Effector memory CD8-positive, alpha-beta T cell (primary cell): ENCODE results near the gene RAB25.
A peak's percentile ranks its signal among the peaks of the same experiment; 100 is the strongest.

Experiments
- ATAC-seq: fragments of 150-1000 bp; cut with Tn5 transposase; replicated peaks from 2 replicates; pipeline ENCODE4 v1.10.0; 2021; ENCODE audit warnings: mild to moderate bottlenecking, moderate library complexity
- DNase-seq, 3 experiments: peaks; one replicate each; pipeline ENCODE4 v3.0.0; 2021
- H3K27ac Mint-ChIP-seq, 2 donors: one replicate each; pipeline ENCODE4 v1.8.0; 2022; ENCODE audit warnings: mild to moderate bottlenecking in 2 of 2, mixed read lengths in 2 of 2, moderate library complexity in 2 of 2
- H3K27me3 Mint-ChIP-seq, 2 donors: one replicate each; pipeline ENCODE4 v1.8.0; 2022; ENCODE audit warnings: mixed read lengths in 2 of 2
- H3K36me3 Mint-ChIP-seq: one replicate; pipeline ENCODE4 v1.8.0; 2022; ENCODE audit warnings: mild to moderate bottlenecking, moderate library complexity, mixed read lengths; ENCODE audit not compliant: insufficient read depth
- H3K4me1 Mint-ChIP-seq, 2 donors: one replicate each; pipeline ENCODE4 v1.8.0; 2022; ENCODE audit warnings: low read depth in 2 of 2, mixed read lengths in 2 of 2
- H3K4me3 Mint-ChIP-seq, 2 donors: one replicate each; pipeline ENCODE4 v1.8.0; 2022; ENCODE audit warnings: mild to moderate bottlenecking in 2 of 2, mixed read lengths in 2 of 2, moderate library complexity in 2 of 2
- H3K9me3 Mint-ChIP-seq, 2 donors: one replicate each; pipeline ENCODE4 v1.8.0; 2022; ENCODE audit warnings: mixed read lengths in 2 of 2

Gene RAB25

DNA sequence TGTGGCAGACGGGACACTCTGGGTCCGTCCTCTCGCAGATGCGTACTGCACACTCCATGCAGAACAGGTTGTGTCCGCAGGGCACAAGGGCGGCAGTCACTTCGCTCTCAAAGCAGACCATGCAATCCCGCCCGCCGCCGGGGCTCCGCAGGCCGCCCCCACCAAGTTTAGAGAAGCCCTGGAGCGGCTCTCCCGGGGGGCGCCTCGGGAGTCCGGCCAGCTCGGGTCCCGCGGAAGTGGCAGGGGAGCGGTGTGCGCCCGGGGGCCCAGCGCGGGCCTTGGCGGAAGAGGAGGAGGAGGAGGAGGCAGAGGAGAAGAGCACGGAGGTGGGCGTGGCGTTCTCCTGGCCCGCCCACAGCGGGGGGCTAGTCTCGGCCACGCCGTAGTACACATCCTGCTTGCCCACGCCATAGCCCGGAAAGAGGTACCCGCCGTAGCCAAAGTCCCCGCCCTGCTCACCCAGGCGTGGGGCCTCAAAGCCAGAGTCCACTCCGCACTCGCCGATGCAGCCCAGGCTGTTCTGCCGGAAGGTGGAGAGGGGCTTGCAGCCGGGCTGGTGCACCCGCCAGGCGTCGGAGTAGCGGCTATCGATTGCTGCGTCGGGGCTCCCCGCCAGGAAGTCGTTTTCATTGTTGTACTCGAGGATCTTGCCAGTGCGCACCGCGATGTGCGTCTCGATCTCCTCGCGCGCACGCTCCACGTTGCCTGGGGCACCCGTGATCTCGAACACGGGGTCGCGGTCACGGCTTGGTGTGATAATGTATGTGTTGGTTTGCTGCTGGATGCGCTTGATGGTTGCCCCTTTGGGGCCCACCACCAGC, 15.9 kb downstream of the RAB25 start:
- DNase-seq (no peak), ATAC-seq (peak; percentile 22)
- H3K36me3 Mint-ChIP-seq, result no peaks in the 10 kb centered on the region
- H3K27ac Mint-ChIP-seq, result no peak overlapping the region
- peaks cover 0 to 1% of the 10 kb centered on the region in 2 donors for H3K4me1 Mint-ChIP-seq
- no peak overlapping the region for H3K4me3 Mint-ChIP-seq
- H3K27me3 Mint-ChIP-seq, result peaks cover 6 to 17% of the 10 kb centered on the region in 2 donors
- H3K9me3 Mint-ChIP-seq, result no peaks in the 10 kb centered on the region

DNA sequence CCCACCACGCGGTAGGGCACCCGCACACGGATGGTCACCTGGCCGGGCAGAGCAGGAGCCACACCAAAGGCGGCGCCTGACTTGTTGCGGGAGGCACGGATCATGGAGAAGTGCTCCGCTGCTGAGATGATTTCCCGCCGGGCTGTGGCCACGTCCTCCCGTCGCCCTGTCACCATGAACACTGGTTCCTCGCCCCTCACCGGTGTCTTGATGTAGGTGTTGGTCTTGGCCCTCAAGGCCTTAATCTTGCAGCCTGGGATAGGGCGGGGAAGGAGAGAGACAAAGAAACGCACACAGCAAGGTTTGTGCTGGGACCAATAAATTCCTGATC, 16.4 kb downstream of the RAB25 start:
- H3K4me3 Mint-ChIP-seq, result no peak overlapping the region
- ATAC-seq (no peak), DNase-seq (no peak)
- peaks cover 6 to 17% of the 10 kb centered on the region in 2 donors for H3K27me3 Mint-ChIP-seq
- no peaks in the 10 kb centered on the region for H3K36me3 Mint-ChIP-seq
- H3K27ac Mint-ChIP-seq, result no peak overlapping the region
- no peaks in the 10 kb centered on the region for H3K9me3 Mint-ChIP-seq
- H3K4me1 Mint-ChIP-seq, result peaks cover 0 to 1% of the 10 kb centered on the region in 2 donors

DNA sequence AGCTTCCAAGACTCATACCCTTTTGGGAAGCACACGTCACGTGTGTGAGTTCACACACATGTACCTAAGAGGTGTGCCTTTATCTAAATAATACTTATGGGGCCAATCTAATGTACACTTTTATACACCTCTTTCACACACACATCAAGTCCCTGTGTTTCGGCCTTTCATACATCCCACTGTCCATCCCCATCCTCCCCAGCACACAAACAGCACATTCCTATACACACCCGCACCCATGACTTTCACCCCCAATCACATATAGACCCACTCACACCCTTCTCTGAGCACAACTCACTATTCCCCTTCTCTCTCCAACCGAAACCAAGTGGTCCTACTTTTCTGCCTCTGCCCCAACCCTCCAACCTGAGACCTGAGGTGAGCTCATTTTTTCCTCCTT, 17.8 kb downstream of the RAB25 start:
- Mint-ChIP-seq H3K4me1 (peaks cover 0 to 4% of the 10 kb centered on the region in 2 donors), H3K9me3 (no peaks in the 10 kb centered on the region), H3K27me3 (peaks cover 13 to 19% of the 10 kb centered on the region in 2 donors), H3K36me3 (no peaks in the 10 kb centered on the region), H3K27ac (no peak overlapping the region), H3K4me3 (no peak overlapping the region)
- no peak for ATAC-seq
- no peak for DNase-seq

DNA sequence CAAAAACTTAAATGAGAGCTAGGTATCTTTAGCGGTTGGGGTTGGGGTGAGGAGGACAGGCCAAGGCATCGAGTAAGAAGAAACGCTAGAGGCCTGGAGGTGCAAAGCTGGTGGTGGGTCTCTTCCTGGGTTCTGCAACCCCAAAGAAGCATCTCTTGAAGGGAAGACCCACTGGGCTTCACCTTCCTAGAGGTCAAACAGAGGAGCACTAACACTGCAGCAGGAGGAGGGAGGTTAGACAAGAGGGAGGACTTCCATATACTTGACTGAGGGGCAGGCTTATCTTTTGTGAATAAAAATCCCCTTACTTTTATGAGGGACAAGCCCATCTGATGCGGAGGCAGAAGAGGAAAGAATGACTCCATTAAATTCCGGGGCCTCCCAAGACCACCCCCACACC, 18.8 kb downstream of the RAB25 start:
- Mint-ChIP-seq H3K27me3 (peaks cover 24 to 29% of the 10 kb centered on the region in 2 donors), H3K4me1 (peaks cover 0 to 4% of the 10 kb centered on the region in 2 donors), H3K9me3 (no peaks in the 10 kb centered on the region), H3K4me3 (no peak overlapping the region), H3K27ac (peak overlapping the region in 1 of 2 donors; percentile 57), H3K36me3 (no peaks in the 10 kb centered on the region)
- DNase-seq, result no peak
- ATAC-seq, result no peak

DNA sequence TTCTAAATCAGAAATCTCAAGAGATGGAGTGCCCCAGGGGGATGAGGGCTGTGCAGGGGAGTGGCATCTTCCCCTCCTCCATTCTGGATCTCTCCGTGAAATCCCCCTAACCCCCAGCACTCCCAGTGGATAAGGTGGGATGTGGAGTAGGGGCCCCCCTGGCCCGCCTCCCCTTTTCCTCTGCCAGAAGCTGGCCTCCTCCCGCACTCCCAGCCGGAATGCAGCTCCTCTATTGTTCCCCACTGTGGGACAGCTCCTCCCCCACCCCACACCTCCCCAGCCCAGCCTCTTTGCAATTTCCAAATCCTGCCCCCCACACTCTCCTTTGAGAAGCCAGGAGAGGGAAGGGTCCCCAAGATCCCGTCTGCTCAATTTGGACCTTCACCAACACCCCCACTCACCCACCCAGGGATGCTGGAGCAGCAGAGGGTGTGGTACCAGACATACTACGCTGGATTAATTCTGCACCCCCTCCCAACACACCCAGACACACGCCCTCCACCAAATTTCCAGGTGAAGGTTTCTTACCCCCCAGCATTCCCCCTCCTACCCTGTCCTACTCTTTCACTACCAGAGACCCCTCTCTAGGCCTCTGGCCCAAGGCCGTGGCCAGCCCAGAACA, 19.4 kb downstream of the RAB25 start:
- Mint-ChIP-seq H3K4me3 (no peak overlapping the region), H3K27ac (no peak overlapping the region), H3K27me3 (peaks cover 30 to 31% of the 10 kb centered on the region in 2 donors), H3K36me3 (peaks cover 2% of the 10 kb centered on the region), H3K9me3 (no peaks in the 10 kb centered on the region), H3K4me1 (peaks cover 0 to 4% of the 10 kb centered on the region in 2 donors)
- ATAC-seq, result no peak
- no peak for DNase-seq

DNA sequence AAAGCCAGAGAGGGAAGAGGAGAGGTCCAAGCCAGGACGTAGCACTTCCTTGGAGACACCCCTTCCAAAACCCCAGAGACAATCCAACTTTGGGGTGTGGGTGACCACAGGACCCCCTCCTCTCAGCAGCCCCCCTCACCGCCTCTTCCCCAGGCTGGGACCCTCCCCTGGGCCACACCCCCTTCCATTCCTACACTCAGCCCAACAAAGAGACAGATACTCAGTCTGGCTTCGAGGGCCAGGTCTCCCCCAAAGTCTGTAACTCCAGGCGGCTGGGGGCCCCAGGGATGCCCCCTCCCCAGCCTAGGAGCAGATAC, 19.9 kb downstream of the RAB25 start:
- peaks cover 31 to 34% of the 10 kb centered on the region in 2 donors for H3K27me3 Mint-ChIP-seq
- DNase-seq, result no peak

DNA sequence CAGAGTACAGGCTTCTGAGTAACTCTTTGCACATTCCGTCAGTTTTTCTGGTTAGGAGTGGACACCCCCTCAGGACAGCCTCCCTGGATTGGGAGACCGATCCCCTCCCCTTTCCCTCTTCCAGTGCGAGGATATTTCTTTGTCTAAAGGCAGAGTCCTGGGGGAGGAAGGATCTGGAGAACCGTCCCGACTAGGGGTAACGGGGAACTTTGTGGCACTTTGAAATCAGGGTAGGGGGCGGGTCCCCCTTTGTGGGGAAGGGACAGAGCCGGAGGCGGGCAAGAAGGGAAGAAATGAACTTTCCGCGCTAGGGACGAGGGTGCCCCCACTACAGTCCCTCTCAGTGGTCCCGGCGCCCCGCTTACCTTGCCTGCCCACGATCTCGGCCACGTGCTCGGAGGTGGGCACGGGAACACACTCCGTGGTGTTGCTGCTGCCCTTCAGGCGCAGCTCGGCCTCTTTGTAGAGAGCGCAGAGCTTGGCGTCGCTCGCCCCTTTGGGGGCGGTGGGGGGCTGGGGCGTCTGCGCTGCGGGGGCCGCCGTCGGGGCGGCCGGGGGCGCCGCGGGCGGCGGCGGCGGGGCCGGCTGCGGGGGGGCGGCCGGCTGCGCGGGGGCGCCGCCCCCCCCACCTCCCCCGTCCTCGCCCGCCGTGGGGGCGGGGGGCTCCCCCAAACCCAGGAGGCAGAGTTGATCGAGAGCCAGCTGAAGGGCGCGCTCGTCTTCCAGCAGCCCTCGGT, 20.4 kb downstream of the RAB25 start:
- H3K27ac Mint-ChIP-seq, result no peak overlapping the region
- H3K27me3 Mint-ChIP-seq, result peaks cover 32 to 40% of the 10 kb centered on the region in 2 donors
- H3K36me3 Mint-ChIP-seq, result peaks cover 3% of the 10 kb centered on the region
- H3K9me3 Mint-ChIP-seq, result no peaks in the 10 kb centered on the region
- DNase-seq, result no peak
- ATAC-seq, result peak; percentile 17
- H3K4me1 Mint-ChIP-seq, result peaks cover 0 to 4% of the 10 kb centered on the region in 2 donors
- H3K4me3 Mint-ChIP-seq, result peak overlapping the region; percentile 80 to 84

More for the DNA sequence above, 19.9 kb downstream of the RAB25 start:
- H3K27ac Mint-ChIP-seq, result no peak overlapping the region
- H3K36me3 Mint-ChIP-seq, result peaks cover 3% of the 10 kb centered on the region
- ATAC-seq, result no peak
- H3K9me3 Mint-ChIP-seq, result no peaks in the 10 kb centered on the region
- H3K4me3 Mint-ChIP-seq, result peak overlapping the region; percentile 80 to 84
- peaks cover 0 to 4% of the 10 kb centered on the region in 2 donors for H3K4me1 Mint-ChIP-seq

DNA sequence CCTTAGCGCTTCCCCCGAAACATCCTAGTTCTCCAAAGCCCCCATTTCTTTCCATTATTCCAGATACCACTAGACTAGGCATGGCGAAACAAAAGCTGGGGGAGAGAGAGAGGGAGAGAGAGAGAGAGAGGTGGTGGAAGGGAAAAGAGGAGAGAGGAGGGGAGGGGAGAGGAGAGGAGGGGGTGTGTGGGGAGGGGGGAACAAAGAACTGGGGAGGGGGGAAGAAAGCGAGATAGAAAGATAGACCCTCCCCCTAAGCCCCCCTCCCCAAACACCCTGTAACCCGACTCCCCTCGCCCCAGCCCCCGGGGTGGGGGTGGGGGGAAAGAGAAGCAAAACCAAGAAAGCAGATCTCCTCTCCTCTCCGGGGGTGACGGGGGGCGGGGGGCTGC, 21.0 kb downstream of the RAB25 start:
- H3K27me3 Mint-ChIP-seq, result peaks cover 38 to 44% of the 10 kb centered on the region in 2 donors
- H3K36me3 Mint-ChIP-seq, result peaks cover 3% of the 10 kb centered on the region

DNA sequence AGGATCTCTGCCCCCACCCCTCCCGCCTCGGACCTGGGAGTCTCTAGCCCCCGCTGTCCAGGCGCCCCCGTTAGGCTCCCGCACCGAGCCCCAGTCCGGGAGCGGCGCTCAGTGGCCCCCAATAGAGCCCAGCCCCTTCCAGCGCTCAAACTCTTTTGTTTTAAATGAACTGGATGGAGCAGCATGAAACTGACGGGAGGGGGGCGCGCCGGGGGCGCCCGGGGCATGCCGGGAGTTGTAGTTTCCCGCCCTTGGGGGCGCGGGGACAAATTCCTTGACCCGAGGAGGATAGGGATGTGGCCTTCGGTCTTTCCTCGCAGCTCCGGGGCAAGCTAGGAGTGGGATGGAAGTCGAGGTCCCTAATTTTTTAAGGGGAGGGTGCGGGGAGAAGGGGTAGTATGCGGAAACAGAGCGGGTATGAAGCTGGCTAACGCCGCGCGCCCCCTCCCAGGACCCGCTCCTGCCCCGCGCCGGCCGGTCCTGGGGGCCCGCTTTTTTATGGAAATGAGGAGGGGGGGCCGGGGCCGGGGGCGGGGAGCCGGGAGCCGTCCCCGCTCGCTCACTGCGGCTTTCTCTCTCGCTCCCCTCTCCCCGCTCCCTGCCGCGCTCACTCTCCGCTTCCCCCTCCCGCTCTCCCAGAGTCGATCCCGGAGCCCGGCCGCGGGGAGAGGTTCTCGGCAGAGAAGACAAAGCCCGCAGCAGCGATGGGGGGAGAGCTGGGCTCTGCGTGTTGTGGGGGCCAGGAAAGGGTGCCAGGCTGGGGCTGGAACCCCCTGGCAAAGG, 21.5 kb downstream of the RAB25 start, which contains the start of gene MEX3A:
MEX3A (minus strand) TSS at position 157 of the 783 bp plus-strand sequence. CDS start 467 bp downstream, outside the sequence.
- Mint-ChIP-seq H3K36me3 (peaks cover 3% of the 10 kb centered on the region), H3K4me1 (peaks cover 0 to 4% of the 10 kb centered on the region in 2 donors), H3K27ac (peak within 1 kb of the TSS in 1 of 2 donors; percentile 33), H3K9me3 (no peaks in the 10 kb centered on the region), H3K4me3 (peak within 1 kb of the TSS; percentile 80 to 84), H3K27me3 (peaks cover 44 to 50% of the 10 kb centered on the region in 2 donors)
- ATAC-seq (peak; percentile 90), DNase-seq (peak; percentile 46 to 63 (median 49))

More for the DNA sequence above, 21.0 kb downstream of the RAB25 start:
- no peak overlapping the region for H3K27ac Mint-ChIP-seq
- H3K9me3 Mint-ChIP-seq, result no peaks in the 10 kb centered on the region
- DNase-seq (no peak), ATAC-seq (no peak)
- H3K4me3 Mint-ChIP-seq, result peak overlapping the region; percentile 80 to 84
- H3K4me1 Mint-ChIP-seq, result peaks cover 0 to 4% of the 10 kb centered on the region in 2 donors

DNA sequence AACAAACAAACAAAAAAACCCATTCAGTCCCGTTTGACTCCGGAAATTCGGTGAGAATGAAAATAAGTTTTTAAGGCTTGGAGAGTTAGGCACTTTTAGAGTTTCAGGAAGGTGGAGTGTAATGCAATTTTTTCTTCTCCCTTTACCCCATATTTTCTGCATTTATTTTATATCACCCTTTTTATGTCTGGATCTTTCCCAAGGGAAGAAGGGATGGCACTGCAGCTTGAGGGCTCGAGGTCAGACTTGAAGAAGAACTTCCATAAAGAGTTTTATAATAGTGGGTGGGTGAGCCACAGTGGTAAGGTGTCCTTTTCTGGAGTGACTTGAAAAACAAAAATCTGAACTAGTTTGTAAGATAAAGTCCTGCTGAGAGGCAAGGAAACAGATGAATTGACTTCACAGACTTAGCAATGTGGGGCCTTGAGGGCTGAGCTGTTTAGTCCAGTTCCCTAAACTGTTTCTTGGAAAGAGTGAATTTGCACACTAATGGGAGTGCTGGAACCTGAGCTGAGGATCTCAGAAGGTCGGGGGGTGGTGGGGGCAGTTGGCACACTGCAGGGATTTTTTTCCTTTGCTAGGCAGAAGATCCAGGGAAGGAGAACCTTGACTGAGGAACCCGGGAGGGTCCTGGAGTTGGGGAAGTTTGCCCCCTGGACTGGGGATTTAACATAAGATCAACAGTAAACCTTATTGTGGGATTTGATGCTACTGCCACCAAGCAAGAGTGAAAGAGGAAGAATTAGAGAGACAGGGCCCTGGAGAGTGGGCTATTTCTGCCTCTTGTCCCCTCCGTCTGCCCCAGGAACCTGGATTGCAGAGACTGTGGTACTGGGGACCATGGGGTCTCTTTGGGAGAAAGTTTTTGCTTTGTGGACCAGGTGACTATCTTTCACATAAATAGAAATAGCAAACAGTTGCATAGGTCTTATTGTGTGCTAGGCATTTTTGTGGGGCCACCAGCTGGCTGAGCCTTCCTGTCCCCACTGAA, 23.1 kb downstream of the RAB25 start:
- peak overlapping the region; percentile 80 to 84 for H3K4me3 Mint-ChIP-seq
- H3K36me3 Mint-ChIP-seq, result peaks cover 7% of the 10 kb centered on the region
- H3K4me1 Mint-ChIP-seq, result peaks cover 0 to 4% of the 10 kb centered on the region in 2 donors
- no peaks in the 10 kb centered on the region for H3K9me3 Mint-ChIP-seq
- H3K27me3 Mint-ChIP-seq, result peaks cover 46 to 54% of the 10 kb centered on the region in 2 donors
- no peak for ATAC-seq
- no peak overlapping the region for H3K27ac Mint-ChIP-seq
- no peak for DNase-seq

DNA sequence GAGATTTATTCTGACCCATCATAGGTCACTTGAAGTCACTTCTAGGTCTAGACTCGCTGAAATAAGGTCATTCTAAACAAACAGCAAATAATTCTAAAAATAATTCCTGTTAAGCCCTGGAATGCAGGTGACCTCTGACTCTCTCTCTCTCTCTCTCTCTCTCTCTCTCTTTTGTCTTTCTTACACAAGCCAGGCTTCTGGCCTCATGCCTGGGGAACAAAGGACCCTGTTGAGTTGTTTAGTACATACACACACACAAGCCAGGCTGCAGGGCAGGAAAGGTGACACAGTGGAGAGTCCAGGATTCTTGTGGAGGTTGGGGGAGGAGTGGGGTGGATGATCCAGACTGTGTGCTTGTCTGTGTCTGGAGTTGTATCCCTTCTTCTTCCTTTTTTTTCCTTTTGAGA, 25.3 kb downstream of the RAB25 start:
- Mint-ChIP-seq H3K4me3 (no peak overlapping the region), H3K36me3 (peaks cover 7% of the 10 kb centered on the region), H3K4me1 (peaks cover 6 to 8% of the 10 kb centered on the region in 2 donors), H3K9me3 (no peaks in the 10 kb centered on the region), H3K27ac (no peak overlapping the region), H3K27me3 (peaks cover 35 to 64% of the 10 kb centered on the region in 2 donors)
- DNase-seq (no peak), ATAC-seq (no peak)

DNA sequence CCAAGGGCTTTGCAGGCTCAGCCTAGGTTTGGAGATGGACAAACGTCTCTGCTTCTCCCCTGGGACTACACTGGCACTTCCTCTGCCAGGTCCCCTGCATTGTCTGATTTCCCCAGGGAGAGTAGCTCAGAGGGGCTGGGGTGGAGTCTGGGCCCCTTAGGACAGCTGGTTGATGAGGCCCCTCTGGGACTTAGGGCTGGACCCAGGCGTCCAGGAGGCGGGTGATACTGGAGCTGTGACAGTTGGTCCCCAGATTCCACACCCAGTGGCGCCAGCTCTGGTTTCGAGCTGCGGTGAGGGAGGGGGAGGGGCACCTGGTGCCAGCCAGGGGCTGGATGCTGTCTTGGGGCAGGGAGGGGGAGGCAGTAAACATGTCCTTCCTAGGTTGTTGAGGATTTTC, 28.7 kb downstream of the RAB25 start:
- H3K4me1 Mint-ChIP-seq, result peaks cover 3 to 8% of the 10 kb centered on the region in 2 donors
- H3K4me3 Mint-ChIP-seq, result no peak overlapping the region
- DNase-seq, result no peak
- no peaks in the 10 kb centered on the region for H3K9me3 Mint-ChIP-seq
- peaks cover 24 to 47% of the 10 kb centered on the region in 2 donors for H3K27me3 Mint-ChIP-seq
- no peak overlapping the region for H3K27ac Mint-ChIP-seq
- peaks cover 7% of the 10 kb centered on the region for H3K36me3 Mint-ChIP-seq
- ATAC-seq, result no peak
